Left ventricle myocardium inferior (tissue), 1 donor: ENCODE data around the gene MFNG. TPM values are rescaled to one million over a fixed set of nuclear protein-coding genes. Genes with fewer than 3 reads are reported as not detected.

Experiments used
- DNase-seq: peaks from one replicate; pipeline ENCODE4 v3.0.0-alpha.2; 2020
- H3K27ac ChIP-seq: fragments of 200-600 bp; replicated peaks from 2 replicates; pipeline ENCODE4 v1.8.0; 2021
- H3K27me3 ChIP-seq: fragments of 200-600 bp; 2 replicates; pipeline ENCODE4 v1.8.0; 2021; ENCODE audit warnings: low read depth
- H3K36me3 ChIP-seq: fragments of 200-600 bp; 2 replicates; pipeline ENCODE4 v1.8.0; 2021
- H3K4me1 ChIP-seq: fragments of 200-600 bp; 2 replicates; pipeline ENCODE4 v1.8.0; 2021
- H3K4me3 ChIP-seq: fragments of 200-600 bp; 2 replicates; pipeline ENCODE4 v1.8.0; 2021; ENCODE audit warnings: mild to moderate bottlenecking, moderate library complexity
- H3K9me3 ChIP-seq: fragments of 200-600 bp; replicated peaks from 2 replicates; pipeline ENCODE4 v1.8.0; 2021
- CTCF ChIP-seq: fragments of 200-600 bp; IDR thresholded peaks from 2 replicates; pipeline ENCODE4 v1.8.0; 2021; ENCODE audit warnings: antibody characterized with exemption, mild to moderate bottlenecking, borderline replicate concordance
- intact Hi-C: fragments of 100-400 bp; cut with micrococcal nuclease; formaldehyde crosslinking; loops from one replicate; pipeline ENCODE4 v1.11.0; 2022
- total RNA-seq: library from RNA; stranded (reverse); fragmentation: NEBNext Ultra II Directional; extraction: Animal tissue kit (Norgen Biotek cat#: 25700); gene quantifications from one replicate; pipeline ENCODE4 v1.2.1, GENCODE V29; 2021
- donor health status: DM: no; HTN: yes; CAD: no; lungs with severe emphysema.

MFNG gene
- total RNA-seq, 1 donor from 2014 or later: 11.8 TPM

- intact Hi-C loops: no loop called here
- TF ChIP-seq CTCF: no peak
- DNase-seq: no peak
- Histone ChIP-seq H3K36me3 (peaks cover 24% of the 10 kb centered on the region), H3K27ac (no peak overlapping the region), H3K4me1 (peaks cover 25% of the 10 kb centered on the region), H3K27me3 (peaks cover 63% of the 10 kb centered on the region), H3K4me3 (no peak overlapping the region), H3K9me3 (no peaks in the 10 kb centered on the region)
Measured at GRCh38 chr22:37493979-37494378, 7.8 kb upstream of the MFNG start.

- intact Hi-C loops: no loop called here
- H3K27ac ChIP-seq: peak overlapping the region; percentile 40
- H3K4me3 ChIP-seq: no peak overlapping the region
- H3K27me3 ChIP-seq: peaks cover 53% of the 10 kb centered on the region
- H3K4me1 ChIP-seq: peaks cover 12% of the 10 kb centered on the region
- no peaks in the 10 kb centered on the region for H3K9me3 ChIP-seq
- peak; percentile 47 for TF ChIP-seq CTCF
- H3K36me3 ChIP-seq: peaks cover 24% of the 10 kb centered on the region
- DNase-seq: no peak
Measured at GRCh38 chr22:37492428-37493344, 6.5 kb upstream of the MFNG start.

GRCh38 chr22:37491559-37492427 is 5.6 kb upstream of the MFNG start:
- no peak for DNase-seq
- Histone ChIP-seq H3K36me3 (peaks cover 21% of the 10 kb centered on the region), H3K4me3 (no peak overlapping the region), H3K27me3 (peaks cover 55% of the 10 kb centered on the region), H3K4me1 (peaks cover 9% of the 10 kb centered on the region), H3K27ac (no peak overlapping the region), H3K9me3 (no peaks in the 10 kb centered on the region)
- TF ChIP-seq CTCF: no peak
- intact Hi-C loops: no loop called here

- no peak for TF ChIP-seq CTCF
- peaks cover 55% of the 10 kb centered on the region for H3K27me3 ChIP-seq
- intact Hi-C loops: no loop called here
- no peak for DNase-seq
- H3K9me3 ChIP-seq: no peaks in the 10 kb centered on the region
- H3K36me3 ChIP-seq: peaks cover 14% of the 10 kb centered on the region
- H3K4me1 ChIP-seq: peaks cover 16% of the 10 kb centered on the region
- H3K4me3 ChIP-seq: no peak overlapping the region
- no peak overlapping the region for H3K27ac ChIP-seq
Measured at GRCh38 chr22:37491106-37491505, 4.9 kb upstream of the MFNG start.

GRCh38 chr22:37489983-37490382 is 3.8 kb upstream of the MFNG start:
- Histone ChIP-seq H3K4me1 (peaks cover 26% of the 10 kb centered on the region), H3K9me3 (no peaks in the 10 kb centered on the region), H3K4me3 (no peak overlapping the region), H3K27ac (no peak overlapping the region), H3K27me3 (peaks cover 56% of the 10 kb centered on the region), H3K36me3 (peaks cover 7% of the 10 kb centered on the region)
- DNase-seq: no peak
- no peak for TF ChIP-seq CTCF
- intact Hi-C loops: no loop called here
